RCC 7860 (cell line): ENCODE data around the gene NPW.

Experiments used
- DNase-seq: peaks from one replicate; pipeline ENCODE4 v3.0.0-alpha.2; 2015; ENCODE audit warnings: low spot score
- FAIRE-seq: peaks from 2 replicates; lab custom pipeline; 2012; peaks lifted over from hg19 to GRCh38; lab: Jason Lieb, UNC

NPW gene

GRCh38 chr16:1984347-1985225 is 35.0 kb upstream of the NPW start:
- no peak for DNase-seq
- FAIRE-seq = no peak

- DNase-seq = no peak
- no peak for FAIRE-seq
Measured at GRCh38 chr16:1985466-1986150, 34.0 kb upstream of the NPW start.

- DNase-seq (no peak), FAIRE-seq (no peak)
Measured at GRCh38 chr16:1987198-1987597, 32.4 kb upstream of the NPW start.

DNA sequence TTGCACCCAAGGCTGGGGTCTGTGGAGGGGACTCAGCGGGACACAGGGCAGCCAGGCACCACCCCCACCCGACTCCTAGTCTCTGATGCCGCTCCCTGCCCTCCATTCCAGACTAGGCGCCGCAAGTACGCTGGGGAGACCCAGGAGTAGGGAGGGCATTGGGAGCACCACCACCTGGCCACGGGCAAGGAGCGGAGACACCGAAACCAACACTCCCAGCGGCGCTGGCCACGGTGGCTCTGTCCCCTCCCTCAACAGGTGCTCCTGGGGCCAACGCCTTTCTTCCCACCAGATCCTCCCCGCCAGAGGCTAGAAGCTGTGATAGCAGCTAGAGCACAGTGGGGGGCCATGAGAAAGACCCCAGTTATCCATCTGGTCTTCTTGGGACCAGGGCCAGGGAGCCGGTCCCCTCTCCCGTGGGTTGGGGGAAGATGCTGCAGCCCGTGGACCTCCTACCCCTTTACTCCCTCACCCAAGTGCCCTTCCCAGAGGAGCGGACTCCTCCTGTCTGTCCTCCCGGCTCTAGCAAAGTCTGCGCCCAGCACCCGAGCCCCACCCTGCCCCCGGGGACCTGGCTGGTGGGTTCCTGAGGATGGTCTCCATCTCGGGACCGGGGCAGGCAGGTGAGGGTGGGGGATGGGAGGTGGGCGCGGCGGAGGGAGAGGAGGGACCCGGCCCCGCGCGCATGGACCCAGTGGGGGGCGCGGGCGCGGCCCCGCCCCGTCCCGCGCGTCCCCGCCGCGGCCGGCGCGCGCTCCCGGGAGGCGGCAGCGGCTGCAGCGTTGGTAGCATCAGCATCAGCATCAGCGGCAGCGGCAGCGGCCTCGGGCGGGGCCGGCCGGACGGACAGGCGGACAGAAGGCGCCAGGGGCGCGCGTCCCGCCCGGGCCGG is 30.1 kb upstream of the NPW start, which contains the start of gene SYNGR3:
SYNGR3 (plus strand) TSS at position 762 of the 892 bp plus-strand sequence. CDS start 133 bp downstream, outside the sequence.
- FAIRE-seq (no peak), DNase-seq (no peak)

DNA sequence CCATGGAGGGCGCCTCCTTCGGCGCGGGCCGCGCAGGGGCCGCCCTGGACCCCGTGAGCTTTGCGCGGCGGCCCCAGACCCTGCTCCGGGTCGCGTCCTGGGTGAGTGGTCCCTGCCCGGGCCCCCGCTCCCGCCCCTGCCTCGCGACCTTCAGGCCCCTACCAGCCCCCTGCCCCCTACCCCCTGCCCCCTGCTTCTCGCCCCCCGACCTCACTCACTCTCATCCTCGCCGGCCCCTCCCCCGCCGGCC is 29.6 kb upstream of the NPW start:
- FAIRE-seq = no peak
- no peak for DNase-seq

DNA sequence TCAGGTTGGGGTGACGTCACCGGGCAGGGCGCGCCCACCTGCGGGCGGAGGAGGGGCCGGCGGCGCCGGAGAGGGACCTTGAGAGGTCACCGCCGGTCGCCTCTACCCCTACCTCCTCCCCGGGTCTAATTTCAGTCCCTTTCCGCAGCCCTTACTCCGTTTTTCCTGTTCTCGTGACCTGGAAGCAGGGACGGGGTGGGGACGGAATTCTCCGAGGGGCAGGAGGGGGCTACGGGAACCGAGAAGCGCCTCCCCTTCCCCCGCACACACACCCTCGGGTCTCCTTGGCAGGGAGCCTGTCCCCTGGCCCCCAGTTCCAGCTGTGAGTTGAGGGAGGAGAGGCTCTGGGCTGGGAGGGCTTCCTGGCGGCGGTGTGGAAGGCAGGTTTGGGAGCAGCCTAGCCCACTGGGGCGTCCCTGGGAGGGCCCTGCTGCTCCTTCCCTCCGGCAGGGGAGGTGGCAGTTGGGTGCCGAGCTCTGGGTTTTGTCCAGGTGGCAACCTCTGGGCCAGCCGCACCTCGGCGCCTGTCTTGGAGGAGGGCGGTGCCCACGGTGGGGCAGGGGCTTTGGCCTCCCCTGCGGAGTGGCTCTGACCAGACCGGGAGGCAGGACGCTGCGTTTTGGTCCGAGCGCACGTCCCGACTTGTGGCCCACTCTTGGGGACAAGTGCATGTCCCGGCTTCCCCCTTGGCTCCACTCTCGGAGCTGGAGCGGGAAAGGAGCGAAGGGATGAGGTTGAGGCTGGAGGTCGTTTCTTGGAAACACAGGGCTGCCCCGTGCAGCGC is 29.0 kb upstream of the NPW start:
- DNase-seq (no peak), FAIRE-seq (no peak)

DNA sequence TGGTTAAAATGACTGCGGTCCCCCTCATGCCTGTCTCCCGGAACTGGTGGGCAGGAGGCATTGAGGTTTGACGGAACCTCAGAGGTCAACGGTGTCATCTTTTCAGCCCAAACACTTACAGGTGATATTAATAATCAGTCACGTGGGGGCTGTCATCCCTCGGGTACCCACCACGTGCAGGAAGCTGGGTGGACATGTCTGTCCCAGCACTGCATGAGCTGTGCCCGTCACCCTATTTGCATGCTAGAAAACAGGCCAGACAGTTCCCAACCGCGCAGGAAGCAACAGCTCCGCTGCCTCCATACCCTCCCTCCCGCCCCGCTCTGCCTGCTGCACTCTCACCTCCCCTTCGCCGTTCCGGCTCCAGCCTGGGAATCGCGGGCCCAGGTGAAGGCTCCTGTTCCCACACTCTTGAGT is 28.4 kb upstream of the NPW start:
- FAIRE-seq (no peak), DNase-seq (no peak)

GRCh38 chr16:1991588-1991947 is 28.0 kb upstream of the NPW start:
- DNase-seq (no peak), FAIRE-seq (no peak)

DNA sequence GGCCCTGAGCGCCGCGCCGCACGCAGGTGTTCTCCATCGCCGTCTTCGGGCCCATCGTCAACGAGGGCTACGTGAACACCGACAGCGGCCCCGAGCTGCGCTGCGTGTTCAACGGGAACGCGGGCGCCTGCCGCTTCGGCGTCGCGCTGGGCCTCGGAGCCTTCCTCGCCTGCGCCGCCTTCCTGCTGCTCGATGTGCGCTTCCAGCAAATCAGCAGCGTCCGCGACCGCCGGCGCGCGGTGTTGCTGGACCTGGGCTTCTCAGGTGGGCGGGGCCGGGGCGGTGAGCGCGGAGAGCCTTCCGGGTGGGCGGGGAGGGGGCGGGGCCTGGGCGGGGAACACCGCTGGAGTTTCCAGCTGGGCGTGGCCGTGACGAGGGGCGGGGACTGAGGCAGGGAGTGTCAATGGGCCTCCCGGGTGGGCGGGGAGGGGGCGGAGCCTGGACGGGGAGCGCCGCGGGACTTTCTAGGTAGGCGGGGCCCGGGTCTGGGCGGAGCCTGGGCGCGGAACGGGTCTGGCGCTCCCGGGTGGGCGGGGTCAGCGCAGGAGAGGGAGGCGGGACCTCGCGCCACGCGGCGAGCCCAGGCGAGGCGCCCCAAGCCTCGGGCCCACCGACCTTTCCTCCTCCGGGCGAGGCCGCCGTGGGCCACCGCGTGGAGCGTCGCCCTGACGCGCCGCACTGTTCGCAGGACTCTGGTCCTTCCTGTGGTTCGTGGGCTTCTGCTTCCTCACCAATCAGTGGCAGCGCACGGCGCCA is 27.5 kb upstream of the NPW start:
- no peak for DNase-seq
- no peak for FAIRE-seq

DNA sequence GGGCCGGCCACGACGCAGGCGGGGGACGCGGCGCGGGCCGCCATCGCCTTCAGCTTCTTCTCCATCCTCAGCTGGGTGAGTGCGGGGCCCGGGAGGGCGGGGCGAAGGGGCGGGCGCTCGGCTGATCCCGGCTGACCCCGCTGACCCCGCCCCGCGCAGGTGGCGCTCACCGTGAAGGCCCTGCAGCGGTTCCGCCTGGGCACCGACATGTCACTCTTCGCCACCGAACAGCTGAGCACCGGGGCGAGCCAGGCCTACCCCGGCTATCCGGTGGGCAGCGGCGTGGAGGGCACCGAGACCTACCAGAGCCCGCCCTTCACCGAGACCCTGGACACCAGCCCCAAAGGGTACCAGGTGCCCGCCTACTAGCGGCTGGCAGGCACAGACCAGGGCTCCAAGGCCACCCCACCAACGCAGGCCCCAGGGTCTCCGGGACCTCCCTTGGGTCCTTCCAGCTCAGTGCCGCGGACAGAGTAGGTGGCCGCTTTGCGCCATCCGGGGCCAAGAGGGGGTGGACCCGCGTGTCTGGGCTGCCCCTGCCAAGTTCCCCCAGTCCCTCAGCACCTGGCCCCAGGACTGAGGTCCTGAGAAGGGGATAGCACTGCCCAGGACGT is 26.8 kb upstream of the NPW start:
- FAIRE-seq (no peak), DNase-seq (no peak)

DNA sequence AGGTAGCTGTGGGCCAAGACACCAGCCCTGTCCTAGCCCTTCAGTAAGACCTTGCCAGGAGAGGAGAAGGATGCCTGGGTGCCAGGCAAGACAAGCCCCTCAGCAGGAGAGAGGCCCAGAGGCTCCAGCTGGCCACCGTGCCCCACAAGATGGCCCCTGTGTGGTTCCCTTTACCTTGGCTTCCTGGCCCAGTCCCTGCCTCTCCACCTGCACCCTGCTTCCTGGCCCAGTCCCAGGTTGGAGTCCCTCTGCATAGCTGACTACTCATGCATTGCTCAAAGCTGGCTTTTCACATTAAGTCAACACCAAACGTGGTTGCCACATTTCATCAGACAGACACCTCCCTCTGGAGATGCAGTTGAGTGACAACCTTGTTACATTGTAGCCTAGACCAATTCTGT is 25.9 kb upstream of the NPW start:
- FAIRE-seq (peak; percentile 68), DNase-seq (peak; percentile 67)

DNA sequence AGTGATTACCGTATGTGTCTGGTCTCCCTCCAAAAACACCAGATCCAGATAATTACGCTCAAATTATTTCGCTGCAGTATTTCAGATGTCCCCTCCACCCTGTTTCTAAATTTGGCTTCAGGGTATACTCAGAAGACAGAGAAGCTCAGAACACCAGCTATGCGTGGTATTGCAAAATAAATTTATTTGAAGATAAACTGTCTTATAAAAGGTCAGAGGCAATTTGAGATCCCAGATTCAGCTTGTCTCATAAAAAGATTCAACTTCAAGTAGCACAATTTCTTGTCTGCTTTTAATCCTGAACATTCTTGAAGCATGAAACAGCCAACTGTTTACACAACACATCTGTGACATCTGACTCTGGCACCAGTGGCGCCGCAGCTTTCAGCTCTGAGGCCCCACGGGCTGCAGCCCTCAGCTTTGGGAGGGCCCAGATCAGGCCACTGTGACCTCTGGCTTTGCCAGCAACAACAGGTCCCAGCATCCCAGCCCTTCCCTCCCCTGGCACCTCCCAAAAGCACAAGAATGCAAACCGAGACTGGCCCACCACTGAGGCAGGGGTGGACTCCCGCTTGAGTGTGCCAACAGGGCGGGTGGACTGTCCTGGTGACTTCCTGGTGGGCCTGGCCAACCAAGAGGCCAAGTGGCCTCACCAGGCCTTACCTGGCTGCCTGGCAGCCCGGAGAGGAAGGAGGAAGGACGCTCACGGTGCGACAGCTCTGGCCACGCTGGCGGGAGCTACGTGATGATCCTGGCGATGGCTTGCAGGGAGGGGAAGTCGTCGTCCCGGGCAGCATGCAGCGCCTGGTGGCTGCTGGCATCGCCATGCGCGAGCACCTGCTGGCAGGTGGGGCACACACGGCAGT is 21.9 kb upstream of the NPW start:
- FAIRE-seq = no peak
- no peak for DNase-seq

GRCh38 chr16:1998360-1998835 is 21.2 kb upstream of the NPW start:
- DNase-seq = no peak

GRCh38 chr16:1998852-1999801 is 20.5 kb upstream of the NPW start:
- DNase-seq = no peak
- FAIRE-seq = no peak

More at GRCh38 chr16:1998360-1998835, 21.2 kb upstream of the NPW start:
- no peak for FAIRE-seq

GRCh38 chr16:1999866-2000514 is 19.6 kb upstream of the NPW start:
- no peak for FAIRE-seq
- DNase-seq = no peak

GRCh38 chr16:2001035-2001434 is 18.6 kb upstream of the NPW start:
- FAIRE-seq = no peak
- DNase-seq = no peak
